Endodermal cell (in vitro differentiated cells): ENCODE results near the gene ENDOU. TPM values are rescaled to one million over a fixed set of nuclear protein-coding genes. Genes with fewer than 3 reads are reported as not detected.

Experiments
- DNase-seq: peaks from one replicate; pipeline ENCODE4 v3.0.0-alpha.2; 2017
- H3K27ac ChIP-seq: 2 replicates; pipeline ENCODE4 v1.5.1; 2013; ENCODE audit warnings: mild to moderate bottlenecking, low read depth, low read length, moderate library complexity
- H3K27me3 ChIP-seq: 2 replicates; pipeline ENCODE4 v1.6.1; 2013; ENCODE audit warnings: mild to moderate bottlenecking, low read length, moderate library complexity; ENCODE audit not compliant: insufficient read depth, control insufficient read depth, poor library complexity, severe bottlenecking
- H3K36me3 ChIP-seq: 2 replicates; pipeline ENCODE4 v1.7.0; 2013; ENCODE audit warnings: mild to moderate bottlenecking, low read length, moderate library complexity; ENCODE audit not compliant: control insufficient read depth, insufficient read depth
- H3K4me1 ChIP-seq: one replicate; pipeline ENCODE4 v1.7.0; 2013; ENCODE audit warnings: low read length; ENCODE audit not compliant: control insufficient read depth, insufficient read depth
- H3K4me3 ChIP-seq: 2 replicates; pipeline ENCODE4 v1.5.1; 2013; ENCODE audit warnings: mild to moderate bottlenecking, low read length, moderate library complexity
- H3K9ac ChIP-seq: 2 replicates; pipeline ENCODE4 v1.6.1; 2013; ENCODE audit warnings: mild to moderate bottlenecking, low read length, moderate library complexity; ENCODE audit not compliant: poor library complexity, severe bottlenecking; ENCODE audit errors: extremely low read depth
- H3K9me3 ChIP-seq: 2 replicates; pipeline ENCODE4 v1.6.1; 2013; ENCODE audit warnings: mild to moderate bottlenecking, low read length, moderate library complexity; ENCODE audit not compliant: control insufficient read depth
- H3K27ac Mint-ChIP-seq: 2 replicates; pipeline ENCODE4 v1.8.0; 2020; ENCODE audit warnings: mixed read lengths
- H3K27me3 Mint-ChIP-seq: 2 replicates; pipeline ENCODE4 v1.8.0; 2021; ENCODE audit warnings: mild to moderate bottlenecking, mixed read lengths; ENCODE audit not compliant: insufficient read depth
- H3K36me3 Mint-ChIP-seq: 2 replicates; pipeline ENCODE4 v1.8.0; 2020; ENCODE audit warnings: low read depth, mixed read lengths
- H3K4me1 Mint-ChIP-seq: 2 replicates; pipeline ENCODE4 v1.8.0; 2020; ENCODE audit warnings: mixed read lengths
- H3K4me3 Mint-ChIP-seq: 2 replicates; pipeline ENCODE4 v1.8.0; 2020; ENCODE audit warnings: mild to moderate bottlenecking, moderate library complexity, mixed read lengths
- H3K9me3 Mint-ChIP-seq: 2 replicates; pipeline ENCODE4 v1.8.0; 2020; ENCODE audit warnings: mild to moderate bottlenecking, mixed read lengths
- WGBS, 2 experiments: methylation state at CpG; one replicate each; pipeline versions ENCODE4 v1.1.5 to v1.1.7; 2013; ENCODE audit warnings: missing lambda C conversion rate in 2 of 2, mixed read lengths in 1 of 2; ENCODE audit not compliant: insufficient coverage in 1 of 2, insufficient read length in 1 of 2; 5-methylcytosine and 5-hydroxymethylcytosine counted together
- total RNA-seq, 2 donors: library from RNA; stranded (reverse); fragmentation: NEBNext Ultra II Directional in 1 of 2; extraction: Animal tissue kit (Norgen Biotek cat#: 25700) in 1 of 2; gene quantifications; 2 replicates in 1 of 2; 3 replicates in 1 of 2; pipeline ENCODE4 v1.2.1, GENCODE V29; 2021
- TF ChIP-seq, protein P1 (sequence below): fragments of 200-600 bp; sonication (generic); conservative IDR thresholded peaks from 2 replicates; pipeline ENCODE4 v1.5.0; 2021; ENCODE audit warnings: antibody characterized with exemption, mild to moderate bottlenecking

Gene ENDOU
- total RNA-seq, 2 donors from 2014 or later: not detected

DNA sequence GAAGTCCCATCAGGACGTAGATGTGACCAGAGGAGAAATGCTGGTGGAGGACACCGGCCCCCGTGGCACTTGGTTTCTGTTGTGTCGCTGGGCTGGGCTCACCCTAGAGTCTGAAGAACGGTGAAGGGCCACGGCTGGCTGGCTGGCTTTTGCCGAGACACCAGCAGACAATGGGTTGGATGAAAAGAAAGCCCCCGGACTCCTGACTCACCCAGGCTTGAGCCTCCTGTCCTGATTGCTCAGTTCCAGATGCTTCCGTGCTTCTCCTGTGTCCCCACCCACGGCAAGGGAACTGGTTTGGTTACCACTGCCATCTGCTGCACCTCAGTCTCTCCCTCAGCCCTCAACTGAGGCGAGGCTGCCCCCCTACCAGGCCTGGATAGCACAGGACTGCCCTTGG is 10.4 kb upstream of the ENDOU start:
- no peak overlapping the region for H3K4me3 ChIP-seq
- TF ChIP-seq, protein P1, sequence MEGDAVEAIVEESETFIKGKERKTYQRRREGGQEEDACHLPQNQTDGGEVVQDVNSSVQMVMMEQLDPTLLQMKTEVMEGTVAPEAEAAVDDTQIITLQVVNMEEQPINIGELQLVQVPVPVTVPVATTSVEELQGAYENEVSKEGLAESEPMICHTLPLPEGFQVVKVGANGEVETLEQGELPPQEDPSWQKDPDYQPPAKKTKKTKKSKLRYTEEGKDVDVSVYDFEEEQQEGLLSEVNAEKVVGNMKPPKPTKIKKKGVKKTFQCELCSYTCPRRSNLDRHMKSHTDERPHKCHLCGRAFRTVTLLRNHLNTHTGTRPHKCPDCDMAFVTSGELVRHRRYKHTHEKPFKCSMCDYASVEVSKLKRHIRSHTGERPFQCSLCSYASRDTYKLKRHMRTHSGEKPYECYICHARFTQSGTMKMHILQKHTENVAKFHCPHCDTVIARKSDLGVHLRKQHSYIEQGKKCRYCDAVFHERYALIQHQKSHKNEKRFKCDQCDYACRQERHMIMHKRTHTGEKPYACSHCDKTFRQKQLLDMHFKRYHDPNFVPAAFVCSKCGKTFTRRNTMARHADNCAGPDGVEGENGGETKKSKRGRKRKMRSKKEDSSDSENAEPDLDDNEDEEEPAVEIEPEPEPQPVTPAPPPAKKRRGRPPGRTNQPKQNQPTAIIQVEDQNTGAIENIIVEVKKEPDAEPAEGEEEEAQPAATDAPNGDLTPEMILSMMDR: no peak
- 93 to 100% methylated on average over 9 to 11 of the region's 11 CpGs for WGBS, 2 experiments
- H3K27me3 Mint-ChIP-seq: peaks cover 8% of the 10 kb centered on the region
- H3K9me3 ChIP-seq: no peaks in the 10 kb centered on the region
- no peak for DNase-seq
- H3K9me3 Mint-ChIP-seq: no peaks in the 10 kb centered on the region
- H3K27ac Mint-ChIP-seq: no peak overlapping the region
- H3K4me3 Mint-ChIP-seq: no peak overlapping the region
- H3K4me1 Mint-ChIP-seq: peaks cover 10% of the 10 kb centered on the region
- no peaks in the 10 kb centered on the region for H3K36me3 ChIP-seq
- no peaks in the 10 kb centered on the region for H3K36me3 Mint-ChIP-seq
- no peak overlapping the region for H3K9ac ChIP-seq
- no peaks in the 10 kb centered on the region for H3K27me3 ChIP-seq
- no peak overlapping the region for H3K27ac ChIP-seq
- no peaks in the 10 kb centered on the region for H3K4me1 ChIP-seq

- no peaks in the 10 kb centered on the region for H3K9me3 ChIP-seq
- H3K36me3 Mint-ChIP-seq: no peaks in the 10 kb centered on the region
- no peaks in the 10 kb centered on the region for H3K9me3 Mint-ChIP-seq
- H3K27me3 ChIP-seq: no peaks in the 10 kb centered on the region
- H3K4me3 ChIP-seq: no peak overlapping the region
- no peak overlapping the region for H3K27ac Mint-ChIP-seq
- WGBS, 2 experiments: 70 to 73% methylated on average over 4 to 12 of the region's 12 CpGs
- peak overlapping the region; percentile 21 for H3K27ac ChIP-seq
- H3K27me3 Mint-ChIP-seq: peaks cover 8% of the 10 kb centered on the region
- TF ChIP-seq, protein P1: no peak
- H3K9ac ChIP-seq: no peak overlapping the region
- peaks cover 10% of the 10 kb centered on the region for H3K4me1 Mint-ChIP-seq
- no peaks in the 10 kb centered on the region for H3K4me1 ChIP-seq
- H3K36me3 ChIP-seq: no peaks in the 10 kb centered on the region
- DNase-seq: no peak
- no peak overlapping the region for H3K4me3 Mint-ChIP-seq
These were observed 9.6 kb upstream of the ENDOU start for GRCh38 chr12:47734725-47735480.

DNA sequence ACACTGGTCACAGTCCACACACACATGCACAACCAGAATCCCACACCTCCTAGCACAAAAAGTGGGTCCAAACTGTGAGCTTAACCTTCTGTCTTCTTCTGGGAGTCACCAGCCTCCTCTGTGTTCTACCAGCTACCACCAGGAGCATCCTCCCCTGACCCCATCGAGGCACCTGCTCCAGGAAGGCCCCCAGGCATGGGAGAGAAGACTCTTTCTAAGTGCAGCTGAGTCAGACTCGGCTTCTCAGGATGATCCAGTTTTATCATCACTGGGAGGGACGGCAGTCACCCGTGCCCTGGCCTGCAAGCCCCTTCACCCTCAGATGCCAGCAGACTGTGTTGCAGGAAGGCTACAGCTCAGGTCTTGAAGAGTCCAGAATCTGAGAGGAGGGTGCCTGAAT is 7.9 kb upstream of the ENDOU start:
- Mint-ChIP-seq H3K4me3 (no peak overlapping the region), H3K4me1 (peaks cover 10% of the 10 kb centered on the region), H3K27ac (no peak overlapping the region), H3K9me3 (no peaks in the 10 kb centered on the region), H3K36me3 (no peaks in the 10 kb centered on the region), H3K27me3 (peaks cover 8% of the 10 kb centered on the region)
- Histone ChIP-seq H3K9ac (no peak overlapping the region), H3K4me3 (no peak overlapping the region), H3K27me3 (no peaks in the 10 kb centered on the region), H3K36me3 (no peaks in the 10 kb centered on the region), H3K9me3 (no peaks in the 10 kb centered on the region), H3K27ac (no peak overlapping the region), H3K4me1 (no peaks in the 10 kb centered on the region)
- 91 to 95% methylated on average over 3 to 4 of the region's 4 CpGs for WGBS, 2 experiments
- TF ChIP-seq, protein P1: no peak
- no peak for DNase-seq
